ENCODE data around the gene CD44.

- TF ChIP-seq POLR2A (IDR thresholded peaks at IDR 0.05) (no peak), CTCF (IDR thresholded peaks at IDR 0.05) (no peak)
Measured at GRCh38 chr11:35116762-35117640, 22.0 kb upstream of the CD44 start.

All from ovary (tissue), 3 donors.